ENCODE data around the gene AGXT.

Gene AGXT

GRCh38 chr2:240899468-240899865 is 30.8 kb downstream of the AGXT start:
- DNase-seq (ENCODE audit: low read depth) = no peak

- DNase-seq (ENCODE audit: low read depth) = no peak
Observed at GRCh38 chr2:240900141-240900860, 31.7 kb downstream of the AGXT start.

GRCh38 chr2:240901986-240902614 is 33.5 kb downstream of the AGXT start:
- DNase-seq (ENCODE audit: low read depth) = no peak

GRCh38 chr2:240902615-240903041 is 34.0 kb downstream of the AGXT start:
- DNase-seq (ENCODE audit: low read depth) = no peak

- no peak for DNase-seq (ENCODE audit: low read depth)
Observed at GRCh38 chr2:240903191-240904060, 34.8 kb downstream of the AGXT start.

- no peak for DNase-seq (ENCODE audit: low read depth)
Observed at GRCh38 chr2:240904216-240905175, 35.9 kb downstream of the AGXT start.

- DNase-seq (ENCODE audit: low read depth) = no peak
Observed at GRCh38 chr2:240905176-240905781, 36.7 kb downstream of the AGXT start.

GRCh38 chr2:240906141-240906910 is 37.7 kb downstream of the AGXT start, which contains the start of gene CROCC2:
CROCC2 (plus strand) TSS chr2:240906336; CDS start chr2:240906514, 178 bp downstream.
- no peak for DNase-seq (ENCODE audit: low read depth)

GRCh38 chr2:240906911-240907590 is 38.4 kb downstream of the AGXT start:
- DNase-seq (ENCODE audit: low read depth) = no peak

- no peak for DNase-seq (ENCODE audit: low read depth)
Observed at GRCh38 chr2:240909216-240909974, 40.8 kb downstream of the AGXT start.

- DNase-seq (ENCODE audit: low read depth) = no peak
Observed at GRCh38 chr2:240911641-240912265, 43.1 kb downstream of the AGXT start.

GRCh38 chr2:240912878-240913809 is 44.5 kb downstream of the AGXT start:
- DNase-seq (ENCODE audit: low read depth) = no peak

GRCh38 chr2:240913810-240914644 is 45.4 kb downstream of the AGXT start:
- DNase-seq (ENCODE audit: low read depth) = peak; percentile 42

GRCh38 chr2:240914645-240915525 is 46.3 kb downstream of the AGXT start:
- no peak for DNase-seq (ENCODE audit: low read depth)
